Activated naive CD8-positive, alpha-beta T cell treated with anti-CD3 and anti-CD28 coated beads, Interleukin-2, amount 10 ng/mL, durations not matched to agents 7 days and 5 days (primary cell): ENCODE results near the gene LOXHD1. TPM values are rescaled to one million over a fixed set of nuclear protein-coding genes. Genes with fewer than 3 reads are reported as not detected.

ENCODE experiments used
- ATAC-seq: fragments of 150-1000 bp; cut with Tn5 transposase; one replicate; pipeline ENCODE4 v1.10.0; 2021; ENCODE audit warnings: low read depth, moderate library complexity
- POLR2A ChIA-PET: fragments of 350-600 bp; sonication (Branson Sonifier 250); formaldehyde crosslinking; loops from one replicate; lab custom pipeline; 2021; ENCODE audit warnings: antibody characterized with exemption; lab: Charles Lee
- DNase-seq: peaks from one replicate; pipeline ENCODE4 v3.0.0; 2021
- H3K27ac Mint-ChIP-seq: one replicate; pipeline ENCODE4 v1.8.0; 2022; ENCODE audit warnings: mild to moderate bottlenecking, mixed read lengths
- H3K27me3 Mint-ChIP-seq: one replicate; pipeline ENCODE4 v1.8.0; 2022; ENCODE audit warnings: mild to moderate bottlenecking, moderate library complexity, mixed read lengths
- H3K36me3 Mint-ChIP-seq: one replicate; pipeline ENCODE4 v1.8.0; 2021; ENCODE audit warnings: mild to moderate bottlenecking, mixed read lengths
- H3K4me1 Mint-ChIP-seq: one replicate; pipeline ENCODE4 v1.8.0; 2021; ENCODE audit warnings: mixed read lengths
- H3K4me3 Mint-ChIP-seq: one replicate; pipeline ENCODE4 v1.8.0; 2022; ENCODE audit warnings: mild to moderate bottlenecking, moderate library complexity, mixed read lengths
- H3K9me3 Mint-ChIP-seq: one replicate; pipeline ENCODE4 v1.8.0; 2021; ENCODE audit warnings: mixed read lengths
- total RNA-seq, 2 experiments: library from RNA; stranded (reverse); gene quantifications; one replicate each; pipeline ENCODE4 v1.2.3, GENCODE V29; 2021

LOXHD1 gene
- total RNA-seq, 2 experiments from 2014 or later: 0.26 to 0.39 TPM

DNA sequence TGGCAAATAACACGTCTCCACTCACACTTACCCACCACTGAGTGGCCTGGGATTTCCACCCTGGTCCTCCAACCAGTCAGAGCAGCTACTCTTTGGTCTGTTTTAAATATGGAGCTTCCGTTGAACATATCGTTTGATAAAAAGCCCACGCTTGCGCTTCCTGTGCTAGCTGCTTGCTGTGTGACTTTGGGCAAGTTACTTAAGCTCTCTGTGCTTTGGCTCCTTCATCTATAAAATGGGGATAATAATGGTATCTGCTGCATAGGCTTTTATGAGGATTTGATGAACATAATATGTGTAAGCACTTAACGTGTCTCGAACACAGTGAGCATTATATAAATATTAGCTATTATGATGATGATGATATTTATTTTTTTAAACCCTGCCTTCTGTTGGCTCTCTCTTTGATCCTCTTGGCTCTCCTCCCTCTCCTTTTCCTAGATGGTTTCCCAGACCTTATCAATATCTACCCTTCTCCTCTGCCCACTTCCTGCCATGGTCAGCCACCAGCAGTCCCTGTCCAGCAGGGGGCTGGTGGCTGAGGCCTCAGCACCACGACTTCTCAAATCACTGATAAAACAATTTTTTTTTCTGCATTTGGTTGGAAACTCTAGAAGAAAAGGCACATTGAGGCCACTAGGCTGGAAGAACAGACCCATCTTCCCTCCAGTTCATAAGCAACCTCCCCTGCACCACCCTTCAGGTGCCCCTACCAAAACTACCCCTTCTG, 191.9 kb downstream of the LOXHD1 start:
- no peaks in the 10 kb centered on the region for H3K9me3 Mint-ChIP-seq
- POLR2A ChIA-PET: no interaction called here
- no peak for ATAC-seq

DNA sequence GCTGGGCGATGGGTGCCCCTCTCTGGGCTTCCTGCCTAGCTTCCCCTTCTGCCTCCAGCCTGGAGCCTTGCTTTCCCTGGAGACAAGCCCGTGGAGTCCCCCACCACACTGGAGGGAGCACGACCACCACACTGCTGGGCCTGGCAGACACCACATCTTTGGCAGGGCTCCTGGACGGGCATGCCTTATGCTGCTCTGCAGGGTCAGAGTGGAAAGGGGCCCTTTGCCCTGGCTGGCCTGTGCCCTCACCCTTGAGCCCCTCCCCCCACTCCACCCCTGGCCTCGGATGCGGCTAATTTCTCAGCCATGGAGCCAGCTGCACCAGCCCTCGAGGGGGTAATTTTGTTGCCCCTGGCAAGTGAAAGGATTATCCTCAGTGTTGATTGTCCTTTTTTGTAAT, 194.5 kb downstream of the LOXHD1 start:
- DNase-seq (no peak), ATAC-seq (no peak)
- H3K4me3 Mint-ChIP-seq: no peak overlapping the region
- peaks cover 13% of the 10 kb centered on the region for H3K27me3 Mint-ChIP-seq
- H3K9me3 Mint-ChIP-seq: no peaks in the 10 kb centered on the region
- POLR2A ChIA-PET: no interaction called here
- no peaks in the 10 kb centered on the region for H3K36me3 Mint-ChIP-seq
- no peak overlapping the region for H3K27ac Mint-ChIP-seq
- peaks cover 2% of the 10 kb centered on the region for H3K4me1 Mint-ChIP-seq

More for the DNA sequence above, 191.9 kb downstream of the LOXHD1 start:
- H3K4me1 Mint-ChIP-seq: peaks cover 2% of the 10 kb centered on the region
- peaks cover 21% of the 10 kb centered on the region for H3K27me3 Mint-ChIP-seq
- no peak for DNase-seq
- H3K36me3 Mint-ChIP-seq: no peaks in the 10 kb centered on the region
- H3K27ac Mint-ChIP-seq: no peak overlapping the region
- no peak overlapping the region for H3K4me3 Mint-ChIP-seq

DNA sequence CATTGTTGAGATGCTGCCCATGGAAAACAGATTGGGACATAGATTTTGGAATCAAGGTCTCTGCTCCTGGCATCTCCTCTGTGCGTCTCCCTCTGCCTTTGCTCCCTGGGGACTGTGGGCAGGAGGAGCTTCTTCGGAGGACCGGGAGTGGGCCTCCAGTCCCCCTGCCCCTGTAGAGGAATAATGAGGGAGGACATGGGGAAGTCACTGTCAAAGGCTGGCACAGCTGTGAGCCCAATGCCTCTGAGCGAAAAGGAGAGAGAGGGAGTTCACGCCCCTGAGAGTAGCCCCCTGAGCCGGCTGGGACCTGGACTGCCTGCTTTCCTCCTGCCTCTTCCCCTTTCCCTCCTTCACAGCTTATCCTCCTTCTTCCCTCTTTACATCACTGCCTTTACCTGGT, 195.0 kb downstream of the LOXHD1 start:
- H3K9me3 Mint-ChIP-seq: no peaks in the 10 kb centered on the region
- POLR2A ChIA-PET: no interaction called here
- peaks cover 13% of the 10 kb centered on the region for H3K27me3 Mint-ChIP-seq
- no peaks in the 10 kb centered on the region for H3K36me3 Mint-ChIP-seq
- no peak overlapping the region for H3K27ac Mint-ChIP-seq
- H3K4me3 Mint-ChIP-seq: no peak overlapping the region
- ATAC-seq (no peak), DNase-seq (no peak)
- peaks cover 2% of the 10 kb centered on the region for H3K4me1 Mint-ChIP-seq

DNA sequence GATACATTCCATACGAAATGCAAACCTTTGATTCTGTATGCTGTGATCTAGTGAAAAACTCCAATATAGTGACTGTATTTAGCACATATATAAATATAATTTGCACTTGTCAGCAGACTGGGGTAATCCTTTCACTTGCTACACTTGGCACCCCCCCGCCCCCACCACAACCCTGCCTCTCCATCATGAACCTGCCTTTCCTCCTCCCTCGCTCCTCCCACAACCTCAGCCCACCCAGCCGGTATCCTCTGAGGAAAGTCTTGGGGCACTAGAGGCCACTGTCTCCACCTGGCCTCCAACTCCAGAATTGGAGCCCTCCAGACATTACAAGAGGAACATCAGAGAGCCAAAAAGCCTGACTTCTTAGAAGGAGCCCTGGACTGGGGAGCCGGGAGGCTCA, 196.3 kb downstream of the LOXHD1 start:
- Mint-ChIP-seq H3K4me3 (no peak overlapping the region), H3K27me3 (peaks cover 9% of the 10 kb centered on the region), H3K4me1 (peaks cover 2% of the 10 kb centered on the region), H3K9me3 (no peaks in the 10 kb centered on the region), H3K36me3 (no peaks in the 10 kb centered on the region), H3K27ac (no peak overlapping the region)
- no peak for DNase-seq
- ATAC-seq: no peak
- POLR2A ChIA-PET: no interaction called here

DNA sequence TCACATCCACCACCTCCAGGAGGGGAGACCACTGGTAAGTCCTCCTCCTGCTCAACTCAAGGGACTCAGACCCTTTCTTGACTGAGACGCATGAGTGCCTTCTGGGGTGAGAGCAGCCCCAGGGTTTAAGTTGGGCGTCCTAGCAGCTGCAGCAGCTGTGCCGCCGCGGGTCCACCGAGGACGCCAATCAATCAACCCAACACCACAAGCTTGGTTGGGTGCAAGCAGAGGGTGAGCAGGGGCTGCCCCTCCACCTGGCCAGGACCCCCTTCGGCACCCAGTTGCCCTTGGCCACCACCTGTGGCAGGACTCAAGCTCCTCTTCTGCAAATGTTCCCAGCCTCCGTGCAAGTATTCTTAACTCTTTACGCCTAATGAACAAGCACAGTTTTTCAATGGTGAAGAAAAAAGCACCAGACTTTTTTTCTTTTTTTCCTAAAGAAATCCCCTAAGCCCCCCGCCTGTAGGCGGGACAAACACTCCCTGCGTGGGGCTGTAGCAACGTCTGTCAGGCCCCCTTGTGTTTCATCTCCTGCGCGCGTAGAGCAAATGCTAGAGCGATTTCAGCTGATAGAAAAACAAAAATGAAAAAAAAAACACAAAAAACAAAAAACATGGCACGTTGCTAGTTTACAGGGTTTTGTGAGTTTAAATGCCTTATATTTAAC, 197.1 kb downstream of the LOXHD1 start:
- Mint-ChIP-seq H3K4me3 (no peak overlapping the region), H3K4me1 (no peaks in the 10 kb centered on the region), H3K9me3 (no peaks in the 10 kb centered on the region), H3K36me3 (no peaks in the 10 kb centered on the region), H3K27me3 (peaks cover 7% of the 10 kb centered on the region), H3K27ac (no peak overlapping the region)
- ATAC-seq: no peak
- DNase-seq: no peak
- POLR2A ChIA-PET: no interaction called here

DNA sequence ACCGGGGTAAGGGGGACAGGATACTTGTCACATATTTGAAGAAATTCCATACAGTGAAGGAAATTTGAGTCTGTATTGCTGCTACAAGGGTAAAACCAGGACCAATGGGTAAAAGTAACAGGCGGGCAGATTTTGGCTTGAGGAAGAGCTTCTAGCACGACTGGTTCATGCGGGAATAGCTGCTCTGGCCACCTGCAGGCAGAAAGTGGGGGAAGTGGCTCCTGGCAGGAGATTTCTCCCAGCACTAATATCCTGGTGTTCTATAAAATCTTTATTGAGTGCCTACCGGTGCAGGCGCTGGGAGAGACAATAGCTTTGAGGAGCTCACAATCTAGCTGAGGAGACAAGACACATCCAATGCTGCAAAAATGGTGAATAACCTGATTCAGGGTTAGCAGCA, 198.5 kb downstream of the LOXHD1 start:
- Mint-ChIP-seq H3K4me1 (no peaks in the 10 kb centered on the region), H3K9me3 (no peaks in the 10 kb centered on the region), H3K27me3 (peaks cover 4% of the 10 kb centered on the region), H3K36me3 (no peaks in the 10 kb centered on the region), H3K27ac (no peak overlapping the region), H3K4me3 (no peak overlapping the region)
- POLR2A ChIA-PET: no interaction called here
- DNase-seq (no peak), ATAC-seq (no peak)

DNA sequence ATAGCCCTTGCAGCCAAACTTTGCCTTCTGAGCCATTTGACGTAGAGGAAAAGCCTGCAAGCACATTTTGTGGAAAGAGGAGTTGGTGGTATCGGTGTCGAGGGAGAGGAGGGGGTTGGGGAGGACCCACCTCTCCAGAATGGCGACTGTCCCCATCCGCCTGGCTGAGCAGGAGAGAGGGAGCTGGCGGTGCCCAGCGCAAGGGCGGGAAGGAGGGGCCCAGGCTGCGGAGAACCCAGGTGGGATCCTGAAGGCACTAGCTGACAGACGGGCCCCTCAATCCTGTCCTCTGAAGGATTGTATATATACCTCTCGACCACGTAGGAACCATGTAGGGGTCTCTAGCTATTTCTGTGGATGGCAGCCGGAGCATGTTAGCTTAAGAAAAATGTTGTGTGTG, 200.3 kb downstream of the LOXHD1 start:
- H3K27me3 Mint-ChIP-seq: no peaks in the 10 kb centered on the region
- ATAC-seq (no peak), DNase-seq (no peak)
- H3K4me1 Mint-ChIP-seq: no peaks in the 10 kb centered on the region
- H3K36me3 Mint-ChIP-seq: no peaks in the 10 kb centered on the region
- POLR2A ChIA-PET: no interaction called here
- no peak overlapping the region for H3K4me3 Mint-ChIP-seq
- H3K27ac Mint-ChIP-seq: no peak overlapping the region
- H3K9me3 Mint-ChIP-seq: no peaks in the 10 kb centered on the region

DNA sequence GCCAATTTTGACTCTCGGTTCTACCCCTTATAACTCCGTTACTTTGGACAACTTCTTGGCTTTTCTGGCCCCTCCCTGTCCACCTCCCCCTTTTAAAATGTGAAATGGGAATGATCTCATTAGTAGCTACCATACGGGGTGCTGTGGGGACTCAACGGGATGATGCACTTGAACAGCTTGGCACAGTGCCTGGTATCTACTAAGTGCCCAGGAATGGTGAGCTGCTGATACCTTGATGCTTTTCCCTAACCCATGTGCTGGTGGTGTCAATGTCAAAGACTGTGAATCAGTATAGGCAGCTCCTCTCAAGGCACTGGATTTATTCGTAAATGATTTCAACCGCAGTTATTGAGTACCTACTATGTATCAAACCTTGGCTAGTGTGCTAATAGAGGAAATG, 204.2 kb downstream of the LOXHD1 start:
- no peak overlapping the region for H3K4me3 Mint-ChIP-seq
- H3K9me3 Mint-ChIP-seq: peaks cover 2% of the 10 kb centered on the region
- peaks cover 2% of the 10 kb centered on the region for H3K36me3 Mint-ChIP-seq
- no peaks in the 10 kb centered on the region for H3K27me3 Mint-ChIP-seq
- H3K27ac Mint-ChIP-seq: no peak overlapping the region
- DNase-seq (no peak), ATAC-seq (no peak)
- no peaks in the 10 kb centered on the region for H3K4me1 Mint-ChIP-seq
- POLR2A ChIA-PET: no interaction called here

DNA sequence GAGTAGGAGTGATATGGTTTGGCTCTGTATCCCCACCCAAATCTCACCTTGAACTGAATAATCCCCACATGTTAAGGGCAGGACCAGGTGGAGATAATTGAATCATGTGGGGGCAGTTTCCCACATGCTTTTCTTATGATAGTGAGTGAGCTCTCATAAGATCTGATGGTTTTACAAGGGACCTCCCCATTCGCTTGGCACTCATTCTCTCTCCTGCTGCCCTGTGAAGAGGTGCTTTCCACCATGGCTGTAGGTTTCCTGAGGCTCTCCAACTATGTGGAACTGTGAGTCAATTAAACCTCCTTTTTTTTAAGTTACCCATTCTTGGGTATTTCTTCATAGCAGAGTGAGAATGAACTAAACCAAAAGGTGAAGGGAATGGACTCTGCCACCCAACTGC, 207.5 kb downstream of the LOXHD1 start:
- POLR2A ChIA-PET: no interaction called here
- no peak overlapping the region for H3K27ac Mint-ChIP-seq
- peaks cover 6% of the 10 kb centered on the region for H3K27me3 Mint-ChIP-seq
- H3K36me3 Mint-ChIP-seq: peaks cover 2% of the 10 kb centered on the region
- no peak for ATAC-seq
- no peak overlapping the region for H3K4me3 Mint-ChIP-seq
- peaks cover 2% of the 10 kb centered on the region for H3K9me3 Mint-ChIP-seq
- no peak for DNase-seq
- H3K4me1 Mint-ChIP-seq: no peaks in the 10 kb centered on the region

DNA sequence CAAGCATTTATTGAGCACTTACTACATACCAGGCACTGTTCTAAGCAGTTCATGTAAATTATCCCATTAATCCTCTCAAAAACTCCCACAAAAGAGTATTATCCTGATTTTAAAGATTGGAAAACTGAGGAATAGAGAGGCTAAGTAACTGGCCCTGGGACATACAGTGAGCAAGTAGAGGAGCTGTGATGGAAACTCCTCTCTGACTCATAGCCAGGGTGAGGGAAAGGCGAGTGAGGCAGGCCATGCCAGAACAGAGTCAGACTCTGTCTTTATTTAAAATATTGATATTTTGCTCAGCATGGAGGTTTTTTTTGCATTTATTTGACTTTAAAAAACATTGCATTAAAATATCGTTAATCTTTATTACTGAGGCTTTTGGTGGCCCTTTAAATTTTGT, 208.0 kb downstream of the LOXHD1 start:
- Mint-ChIP-seq H3K4me1 (no peaks in the 10 kb centered on the region), H3K27ac (no peak overlapping the region), H3K4me3 (no peak overlapping the region), H3K27me3 (peaks cover 6% of the 10 kb centered on the region), H3K9me3 (peaks cover 2% of the 10 kb centered on the region), H3K36me3 (peaks cover 2% of the 10 kb centered on the region)
- no peak for ATAC-seq
- DNase-seq: no peak
- POLR2A ChIA-PET: no interaction called here

DNA sequence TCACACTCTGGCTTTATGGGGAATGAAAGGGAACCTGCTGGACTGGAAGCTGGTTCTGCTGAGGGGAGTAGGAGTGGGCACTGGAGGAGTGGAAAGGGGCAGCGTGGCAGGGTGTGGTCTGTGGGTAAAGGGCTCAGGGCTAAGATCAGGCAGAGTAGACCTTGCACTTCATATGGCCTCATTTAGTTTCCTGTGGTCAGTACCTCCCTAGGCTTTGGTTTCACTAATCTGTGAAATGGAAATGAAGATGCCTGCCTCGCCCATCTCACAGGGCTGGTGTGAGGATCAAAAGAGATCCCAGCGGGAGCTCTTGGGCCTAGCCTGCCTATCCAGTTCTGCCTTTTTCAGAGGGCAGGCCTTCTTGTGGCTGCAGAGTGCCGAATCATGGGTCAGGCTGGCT, 208.7 kb downstream of the LOXHD1 start:
- peaks cover 2% of the 10 kb centered on the region for H3K36me3 Mint-ChIP-seq
- DNase-seq (no peak), ATAC-seq (no peak)
- peaks cover 2% of the 10 kb centered on the region for H3K9me3 Mint-ChIP-seq
- H3K27ac Mint-ChIP-seq: no peak overlapping the region
- POLR2A ChIA-PET: no interaction called here
- H3K4me3 Mint-ChIP-seq: no peak overlapping the region
- peaks cover 6% of the 10 kb centered on the region for H3K27me3 Mint-ChIP-seq
- H3K4me1 Mint-ChIP-seq: no peaks in the 10 kb centered on the region

DNA sequence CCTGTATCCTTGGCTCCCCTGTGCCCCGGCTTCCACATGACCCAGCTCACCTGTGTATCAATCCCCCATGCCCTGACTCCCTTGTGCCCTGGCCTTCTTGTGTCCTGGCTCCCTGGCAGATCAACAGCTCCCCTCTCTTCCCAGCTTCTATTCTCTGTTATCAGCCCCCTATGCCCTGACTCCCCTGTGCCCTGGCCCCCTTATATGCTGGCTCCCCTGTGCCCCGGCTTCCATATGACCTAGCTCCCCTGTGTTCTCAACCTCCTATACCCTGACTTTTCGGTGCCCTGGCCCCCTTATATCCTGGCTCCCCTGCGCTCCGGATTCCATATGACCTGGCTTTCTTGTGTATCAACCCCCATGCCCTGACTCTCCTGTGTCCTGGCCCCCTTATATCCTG, 209.2 kb downstream of the LOXHD1 start:
- ATAC-seq (no peak), DNase-seq (no peak)
- H3K9me3 Mint-ChIP-seq: peaks cover 2% of the 10 kb centered on the region
- H3K27ac Mint-ChIP-seq: no peak overlapping the region
- no peak overlapping the region for H3K4me3 Mint-ChIP-seq
- H3K36me3 Mint-ChIP-seq: peaks cover 2% of the 10 kb centered on the region
- POLR2A ChIA-PET: no interaction called here
- H3K27me3 Mint-ChIP-seq: peaks cover 10% of the 10 kb centered on the region
- no peaks in the 10 kb centered on the region for H3K4me1 Mint-ChIP-seq

DNA sequence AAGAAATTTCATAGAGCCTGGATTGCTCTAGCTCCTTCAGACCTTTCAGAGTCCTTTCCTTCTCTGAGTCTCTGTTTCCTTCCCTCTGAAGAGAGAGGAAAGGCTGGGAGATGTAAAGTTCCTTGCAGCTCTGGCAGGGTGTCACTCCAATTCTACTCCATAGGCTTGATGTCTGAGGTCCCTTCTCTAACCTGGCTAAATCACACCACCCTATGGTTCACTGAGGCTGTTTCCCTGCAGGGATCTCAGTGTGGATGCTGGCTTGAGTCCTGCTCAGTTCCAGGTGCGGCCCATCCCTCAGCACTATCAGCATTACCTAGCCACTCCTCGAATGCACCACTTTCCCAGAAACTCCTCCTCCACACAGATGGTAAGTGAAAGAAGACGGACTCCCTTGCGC, 209.7 kb downstream of the LOXHD1 start:
- Mint-ChIP-seq H3K4me3 (no peak overlapping the region), H3K4me1 (no peaks in the 10 kb centered on the region), H3K27ac (no peak overlapping the region), H3K36me3 (peaks cover 2% of the 10 kb centered on the region), H3K9me3 (peaks cover 2% of the 10 kb centered on the region), H3K27me3 (peaks cover 10% of the 10 kb centered on the region)
- DNase-seq: no peak
- no peak for ATAC-seq
- POLR2A ChIA-PET: no interaction called here
